Right ventricle myocardium inferior (tissue), 1 donor: ENCODE results near the gene SHANK2. TPM values are rescaled to one million over a fixed set of nuclear protein-coding genes. Genes with fewer than 3 reads are reported as not detected.
"Not testable (repeated sequence)": the region's sequence is repeated elsewhere in the genome, so short reads cannot be mapped to it uniquely, and the experiment has no call there.

Experiments
- ATAC-seq: fragments of 200-7000 bp; cut with Tn5 transposase; one replicate; pipeline ENCODE4 v1.9.1; 2020; ENCODE audit warnings: mild to moderate bottlenecking, moderate library complexity
- DNase-seq: peaks from one replicate; pipeline ENCODE4 v3.0.0; 2021; ENCODE audit errors: missing footprints
- intact Hi-C: fragments of 100-400 bp; cut with DNase I; formaldehyde crosslinking; loops from one replicate; pipeline ENCODE4 v1.11.0; 2022
- total RNA-seq: library from RNA; stranded (reverse); fragmentation: NEBNext Ultra II Directional; extraction: Animal tissue kit (Norgen Biotek cat#: 25700); gene quantifications from one replicate; pipeline ENCODE4 v1.2.1, GENCODE V29; 2021
- donor health status: DM: no; HTN: yes; CAD: no; lungs with severe emphysema.

SHANK2 gene
- total RNA-seq, 1 donor from 2014 or later, result 0.03 TPM

DNA sequence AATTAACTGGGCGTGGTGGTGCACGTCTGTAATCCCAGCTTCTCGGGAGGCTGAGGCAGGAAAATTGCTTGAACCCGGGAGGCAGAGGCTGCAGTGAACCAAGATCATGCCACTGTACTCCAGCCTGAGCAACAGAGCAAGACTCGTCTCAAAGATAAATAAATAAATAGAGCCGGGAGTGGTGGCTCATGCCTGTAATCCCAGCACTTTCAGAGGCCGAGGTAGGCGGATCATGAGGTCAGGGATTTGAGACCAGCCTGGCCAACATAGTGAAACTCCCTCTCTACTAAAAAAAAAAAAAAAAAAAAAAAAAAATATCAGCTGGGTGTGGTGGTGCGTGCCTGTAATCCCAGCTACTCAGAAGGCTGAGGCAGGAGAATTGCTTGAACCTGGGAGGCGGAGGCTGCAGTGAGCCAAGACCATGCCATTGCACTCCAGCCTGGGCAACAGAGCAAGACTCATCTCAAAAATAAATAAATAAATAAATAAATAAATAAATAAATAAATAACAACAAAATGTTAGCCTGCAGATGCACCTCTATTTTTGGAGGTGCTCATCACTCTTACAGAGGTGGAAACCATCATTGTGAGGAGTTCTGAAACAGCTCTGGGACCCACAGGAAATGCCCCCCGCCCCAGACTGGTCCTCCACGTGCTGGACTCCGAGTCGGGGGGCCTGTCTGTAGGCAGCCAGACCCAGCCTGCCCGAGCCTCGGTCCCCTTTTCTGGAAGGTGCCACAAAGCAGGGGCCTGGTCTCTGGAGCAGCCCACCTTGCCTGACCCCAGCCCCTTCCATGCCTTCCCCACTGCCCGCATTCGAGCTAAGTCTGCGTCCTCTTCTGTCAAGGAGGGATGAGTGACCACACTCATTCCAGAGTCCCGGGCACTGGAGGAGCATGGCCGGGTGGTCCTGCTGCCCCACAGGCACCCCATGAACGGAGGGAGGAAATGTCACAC lies 18.2 kb downstream of the SHANK2 start:
- intact Hi-C loops, ATAC-seq, DNase-seq: not testable (repeated sequence)

DNA sequence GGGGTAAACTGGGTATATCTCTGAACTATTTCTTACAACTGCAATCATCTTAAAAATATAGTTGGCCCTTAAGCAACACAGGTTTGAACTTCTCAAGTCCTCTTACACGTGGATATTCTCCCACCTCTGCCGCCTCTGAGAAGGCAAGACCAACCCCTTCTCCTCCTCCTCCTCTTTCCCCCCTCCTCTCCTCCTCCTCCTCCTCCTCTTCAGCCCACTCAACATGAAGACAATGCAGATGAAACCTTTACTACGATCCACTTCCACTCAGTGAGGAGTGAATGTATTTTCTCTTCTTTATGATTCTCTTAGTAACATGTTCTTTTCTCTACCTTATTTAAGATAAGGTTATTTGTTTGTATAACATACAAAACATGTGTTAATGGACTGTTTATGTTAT lies 20.0 kb downstream of the SHANK2 start:
- intact Hi-C loops, result no loop called here
- ATAC-seq, result no peak
- DNase-seq, result no peak

DNA sequence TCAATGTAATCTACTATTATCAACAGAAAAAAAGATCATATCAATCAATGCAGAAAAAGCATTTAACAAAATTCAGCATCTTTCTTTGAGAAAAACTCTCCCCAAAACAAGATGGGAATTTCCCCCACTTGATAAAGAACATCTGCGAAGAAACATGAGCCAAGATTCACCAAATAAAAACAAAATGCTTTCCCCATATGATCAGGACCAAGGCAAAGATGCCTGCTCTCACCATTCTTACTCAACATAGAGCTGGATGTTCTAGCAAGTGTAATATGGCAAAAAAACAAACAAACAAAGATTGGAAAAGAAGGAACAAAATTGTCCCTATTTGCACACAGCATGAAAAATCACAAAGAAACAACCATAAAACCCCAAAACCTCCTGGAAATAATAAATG lies 23.4 kb downstream of the SHANK2 start:
- no peak for ATAC-seq

DNA sequence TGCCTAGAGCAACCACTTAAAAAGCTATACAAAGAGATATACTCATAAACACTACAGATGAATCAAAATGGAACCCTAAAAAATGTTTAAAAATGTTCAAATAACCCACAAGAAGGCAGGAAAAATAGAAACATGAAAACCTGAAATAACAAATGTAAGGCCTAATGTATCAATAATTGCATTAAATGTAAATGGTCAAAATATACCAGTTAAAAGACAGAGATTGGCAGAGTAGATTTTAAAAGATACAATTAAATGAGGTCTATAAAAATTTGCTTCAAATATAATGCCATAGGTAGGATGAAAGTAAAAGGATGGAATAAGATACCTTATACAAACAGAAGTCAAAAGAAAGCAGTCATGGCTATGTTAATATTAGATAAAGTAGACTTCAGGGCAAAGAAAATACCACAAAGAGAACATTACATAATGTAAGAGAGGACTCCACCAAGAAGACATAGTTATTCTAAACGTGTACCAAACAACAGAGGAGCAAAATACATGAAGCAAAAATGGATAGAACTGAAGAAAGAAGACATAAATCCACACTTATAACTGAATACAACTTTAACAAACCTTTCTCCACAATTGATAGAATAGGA lies 25.2 kb downstream of the SHANK2 start:
- intact Hi-C loops, result no loop called here
- no peak for DNase-seq
- ATAC-seq, result no peak

More for the DNA sequence above, 23.4 kb downstream of the SHANK2 start:
- DNase-seq, result no peak
- intact Hi-C loops, result no loop called here

DNA sequence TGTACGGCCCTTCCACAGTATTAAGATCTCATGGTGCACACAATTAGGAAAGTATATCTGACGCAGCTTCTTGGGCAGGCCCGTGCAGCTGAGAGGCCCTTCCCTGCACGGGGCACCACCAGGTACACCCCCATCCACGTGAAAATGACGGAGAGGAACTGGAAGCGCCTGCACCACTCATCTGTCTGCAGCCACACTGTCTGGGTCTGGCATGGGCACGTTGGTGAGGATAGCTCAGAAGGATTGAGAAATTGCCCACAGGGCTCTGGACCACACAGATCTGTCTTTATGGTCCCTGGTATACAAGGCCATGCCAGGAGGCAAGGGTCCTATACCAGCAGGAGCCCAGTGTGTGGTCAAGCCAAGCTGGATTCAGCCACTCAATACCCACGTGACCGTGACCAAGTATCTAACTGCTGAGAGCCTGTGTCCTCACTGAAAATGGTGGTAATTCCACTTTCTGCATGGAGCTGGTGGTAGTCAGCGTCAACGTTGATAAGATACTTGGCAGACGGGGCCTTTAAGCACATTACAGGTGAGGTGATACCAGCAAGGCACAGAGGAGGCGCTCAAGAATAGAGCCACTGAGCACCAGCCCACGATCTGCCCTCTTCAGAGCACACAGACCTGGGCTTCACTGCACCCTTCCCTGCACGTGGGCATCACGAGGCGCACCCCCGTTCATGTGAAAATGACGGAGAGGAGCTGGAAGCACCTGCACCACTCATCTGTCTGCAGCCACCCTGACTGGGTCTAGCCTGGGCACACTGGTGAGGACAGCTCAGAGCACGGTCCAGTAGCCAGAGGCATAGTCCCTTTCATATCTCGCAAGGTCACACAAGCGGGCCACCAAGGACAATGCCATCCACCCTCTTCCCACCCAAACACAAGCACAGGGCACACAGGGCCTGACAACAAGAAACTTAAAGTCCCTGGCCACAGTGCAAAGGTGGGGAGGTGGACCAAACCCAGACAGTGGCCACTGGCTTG lies 28.4 kb downstream of the SHANK2 start:
- DNase-seq, result no peak
- ATAC-seq, result no peak
- intact Hi-C loops, result no loop called here

DNA sequence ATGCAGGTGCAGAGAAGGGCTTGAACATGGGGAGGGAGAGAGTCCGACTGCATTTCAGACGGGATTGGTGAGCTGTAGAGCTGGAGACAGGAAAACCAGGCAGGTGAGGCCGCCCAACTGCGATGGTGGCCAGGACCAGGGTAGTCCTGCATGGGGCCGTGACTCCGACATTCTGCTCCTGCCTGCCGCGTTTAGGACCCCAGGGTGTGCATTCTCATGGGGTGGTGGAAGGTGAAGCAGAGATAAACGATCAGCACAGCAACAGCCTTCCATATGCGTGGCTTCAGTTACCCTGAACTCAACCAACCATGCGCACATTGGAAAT lies 29.3 kb downstream of the SHANK2 start:
- DNase-seq (no peak), ATAC-seq (no peak)
- intact Hi-C loops, result no loop called here

DNA sequence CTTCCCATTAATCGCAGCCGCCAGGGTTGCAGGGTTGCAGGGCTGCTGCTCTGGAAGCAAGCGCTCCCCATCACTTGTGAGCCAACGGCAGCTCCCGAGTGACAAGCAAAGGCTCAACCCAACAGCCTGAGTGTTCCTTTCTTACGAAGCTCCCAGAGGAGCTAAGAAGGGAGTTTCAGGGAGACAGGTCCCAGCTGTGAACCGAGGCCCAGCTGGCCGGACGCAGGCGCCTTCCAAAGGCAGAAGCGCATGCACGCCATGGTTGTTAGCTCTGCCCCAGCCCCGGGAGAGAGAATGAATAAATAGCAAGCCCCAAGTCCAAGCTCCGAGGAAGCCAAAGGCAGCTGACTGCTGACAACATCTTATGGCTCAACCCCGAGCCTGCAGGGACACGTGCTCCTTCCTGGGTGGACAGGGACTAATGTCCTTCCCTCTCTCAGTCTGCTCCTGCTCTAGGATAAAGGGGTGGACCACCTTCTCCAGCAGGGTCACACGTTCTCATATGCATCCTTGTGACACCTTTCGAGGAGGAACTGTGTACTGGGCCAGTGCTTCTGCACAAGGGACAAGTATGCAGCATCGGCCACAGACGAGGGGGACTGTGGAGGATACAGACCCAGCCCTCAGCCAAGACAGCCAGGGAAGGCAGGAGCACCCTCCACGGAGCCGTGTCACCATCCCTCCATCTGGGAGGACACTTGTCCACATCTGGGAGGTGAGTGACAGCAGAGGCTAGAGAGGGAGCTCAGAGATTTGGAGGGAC lies 29.9 kb downstream of the SHANK2 start:
- peak; percentile 91 for ATAC-seq
- intact Hi-C loops, result no loop called here
- DNase-seq, result peak; percentile 79

DNA sequence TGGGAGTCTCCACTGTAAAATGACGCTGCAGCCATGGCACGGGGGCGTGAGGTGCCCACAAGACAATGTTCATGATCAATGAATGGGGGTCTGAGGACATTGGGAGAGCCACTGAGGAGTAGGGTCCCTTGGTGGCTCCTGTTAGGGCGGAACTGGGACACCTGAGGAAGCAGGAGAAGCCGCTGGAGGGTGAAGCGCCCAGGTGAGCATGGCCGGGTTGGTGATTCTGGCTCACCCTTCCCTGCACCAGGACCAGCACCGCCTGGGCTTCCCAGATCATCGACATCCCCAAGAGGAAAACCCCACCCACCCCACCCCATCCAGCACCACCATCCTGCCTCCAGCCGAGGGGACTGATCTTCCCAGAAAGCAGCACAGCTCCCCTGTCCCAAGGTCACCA lies 30.6 kb downstream of the SHANK2 start:
- ATAC-seq (no peak), DNase-seq (no peak)
- intact Hi-C loops, result no loop called here

DNA sequence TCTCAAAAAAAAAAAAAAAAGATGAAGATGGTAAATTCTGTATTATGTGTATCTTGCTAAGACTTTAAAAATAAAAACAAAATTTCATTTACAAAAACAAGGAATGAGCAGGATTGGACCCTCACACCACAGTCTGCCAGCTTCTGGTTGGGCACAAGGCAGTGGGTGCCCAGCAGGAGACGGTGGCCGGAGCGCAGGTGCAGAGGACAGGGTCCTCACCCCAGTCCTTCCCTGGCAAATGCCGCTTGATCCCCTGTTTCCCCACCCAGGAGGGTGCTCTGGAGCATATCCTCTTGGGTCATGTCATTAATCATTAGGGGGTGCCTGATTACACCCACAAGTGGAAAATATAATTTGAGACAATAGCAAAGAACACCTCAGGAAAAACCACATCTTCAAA lies 31.2 kb downstream of the SHANK2 start:
- intact Hi-C loops, result no loop called here
- no peak for ATAC-seq
- peak; percentile 14 for DNase-seq

DNA sequence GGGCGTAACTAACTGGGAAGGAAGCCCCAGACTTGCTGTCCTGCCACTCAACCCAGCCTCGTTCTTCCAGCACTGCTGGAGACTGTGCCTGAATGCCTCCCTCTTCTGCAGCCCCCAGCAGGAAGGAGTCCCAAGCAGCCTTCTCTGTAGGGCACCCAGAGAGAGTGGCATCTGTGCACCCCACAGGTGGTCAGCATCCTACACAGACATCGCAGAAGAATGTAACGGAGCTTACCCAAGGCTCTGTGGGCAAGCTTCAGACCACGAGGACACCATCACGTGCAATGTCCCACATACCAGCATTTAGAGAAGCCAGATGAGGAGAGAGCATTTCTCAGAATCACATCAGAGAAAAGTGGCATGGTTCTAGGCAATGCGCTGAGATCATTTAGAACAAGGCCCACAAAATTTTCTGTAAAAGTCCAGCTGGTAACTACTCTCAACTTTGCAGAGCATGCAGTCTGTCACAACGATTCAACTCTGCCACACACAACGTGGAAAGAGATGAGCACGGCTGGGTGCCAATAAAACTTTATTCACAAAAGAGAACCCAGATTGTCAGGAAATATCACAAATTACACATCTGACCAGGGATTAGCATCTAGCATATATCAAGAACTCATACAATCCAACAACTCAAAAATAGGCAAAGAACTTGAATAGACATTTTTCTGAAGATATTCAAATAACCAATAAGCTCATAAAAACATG lies 33.4 kb downstream of the SHANK2 start:
- ATAC-seq (no peak), DNase-seq (peak; percentile 13)
- intact Hi-C loops, result no loop called here

DNA sequence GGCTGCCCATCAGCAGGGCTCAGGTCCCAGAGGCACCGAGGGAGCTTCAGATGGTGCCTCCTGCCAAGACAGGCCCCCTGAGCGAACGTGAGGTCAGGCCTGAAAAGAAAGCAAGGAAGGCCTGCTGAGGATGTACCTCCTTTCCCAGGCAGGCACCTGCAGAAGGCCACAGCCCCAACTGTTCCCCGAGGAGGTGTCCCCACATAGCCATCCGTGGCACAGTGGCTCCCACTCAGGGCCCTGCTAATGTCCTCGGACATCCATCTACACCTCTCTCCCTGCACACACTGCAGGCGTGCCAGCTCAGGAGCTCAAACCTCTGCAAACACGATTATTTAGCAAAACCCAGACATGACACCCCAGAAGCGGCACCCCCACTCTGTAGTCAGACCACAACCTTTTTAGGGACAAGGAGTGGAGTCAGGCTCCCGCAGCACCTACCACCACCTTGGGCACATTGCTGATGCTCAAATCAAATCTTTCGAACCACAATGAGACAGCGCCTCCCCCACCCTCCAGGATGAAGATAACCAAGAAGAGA lies 36.9 kb downstream of the SHANK2 start:
- ATAC-seq (no peak), DNase-seq (peak; percentile 46)
- intact Hi-C loops, result no loop called here

DNA sequence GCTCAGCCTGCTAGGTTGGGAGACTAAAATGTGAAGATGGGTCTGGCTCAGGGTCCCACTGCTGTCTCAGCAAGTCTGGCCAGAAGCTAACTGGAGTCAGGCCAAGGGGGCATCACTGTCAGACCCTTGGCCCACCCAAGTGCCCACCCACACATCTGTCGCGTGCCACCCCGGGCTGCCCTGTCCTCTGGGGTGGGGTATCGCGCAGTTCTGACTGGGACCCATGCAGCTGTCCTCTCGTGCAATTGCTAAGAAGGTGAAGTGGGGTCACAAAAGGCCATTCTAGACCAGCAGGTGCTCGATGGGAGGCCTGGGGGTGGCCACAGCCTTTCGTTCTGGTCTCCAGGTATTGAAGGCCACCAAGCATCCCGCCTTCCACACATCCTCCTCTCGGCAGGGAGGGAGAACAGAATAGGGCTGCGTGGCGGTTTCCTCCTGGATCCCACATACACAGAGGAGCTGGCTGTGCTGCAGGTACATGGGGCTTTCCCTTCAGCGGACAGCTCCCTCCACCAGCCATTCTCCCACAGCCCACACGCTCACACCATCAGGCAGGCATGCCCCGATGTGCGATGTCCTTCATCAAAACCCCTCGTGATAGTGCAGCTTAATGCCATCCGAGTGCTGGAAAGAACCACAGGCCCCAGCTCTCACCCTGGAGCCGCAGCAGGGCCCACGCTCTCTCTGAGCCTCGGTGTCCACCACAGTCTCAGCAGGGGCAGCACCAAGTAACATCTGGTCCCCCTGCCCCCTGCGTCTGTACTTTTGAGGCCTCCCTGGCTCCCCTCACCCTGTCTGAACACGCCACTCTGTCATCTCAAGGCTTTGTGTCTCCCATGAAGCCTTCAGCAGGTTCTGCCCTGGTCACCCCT lies 37.6 kb downstream of the SHANK2 start:
- DNase-seq, result peak; percentile 56
- intact Hi-C loops, result no loop called here
- ATAC-seq, result no peak

DNA sequence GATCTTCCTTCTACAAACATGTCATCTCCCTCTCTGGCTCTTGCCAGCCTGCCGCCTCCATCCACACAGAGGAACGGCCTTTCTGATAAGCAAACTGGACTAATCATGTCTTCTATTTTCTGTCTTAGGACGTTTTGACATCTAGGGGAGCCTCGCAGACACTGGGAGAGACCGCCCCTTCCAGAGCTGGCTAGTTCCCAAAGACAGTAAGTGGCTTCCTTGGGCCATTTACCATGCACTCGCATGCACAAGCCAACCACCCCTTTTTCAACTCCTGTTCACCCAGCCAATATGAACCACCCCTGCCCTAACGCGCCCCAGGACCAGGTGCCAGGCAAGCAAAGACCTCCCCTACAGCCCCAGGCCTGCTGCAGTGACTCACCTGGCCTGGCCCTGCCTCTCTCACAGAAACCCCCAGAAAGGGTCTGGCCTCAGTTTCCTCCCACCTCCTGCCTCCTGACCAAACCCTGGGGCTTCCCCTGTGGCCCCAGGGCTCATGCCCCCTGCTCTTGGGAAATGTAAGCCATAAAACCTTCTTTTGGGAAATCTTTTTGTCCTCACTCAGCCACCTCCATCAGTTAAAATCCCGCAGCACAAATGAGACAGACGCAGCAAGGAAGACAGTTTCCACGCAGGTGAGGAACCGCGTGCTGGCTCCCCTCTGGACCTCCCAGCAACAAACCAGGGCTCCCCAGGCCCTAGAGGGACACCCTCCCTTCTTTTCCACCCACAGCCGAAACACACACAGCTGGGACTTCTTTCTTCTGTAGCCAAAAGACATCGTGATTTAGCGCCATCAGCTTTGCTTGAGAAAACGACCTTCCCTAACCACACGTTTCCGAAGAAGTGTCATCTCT lies 38.5 kb downstream of the SHANK2 start:
- peak; percentile 43 for DNase-seq
- intact Hi-C loops, result no loop called here
- no peak for ATAC-seq

DNA sequence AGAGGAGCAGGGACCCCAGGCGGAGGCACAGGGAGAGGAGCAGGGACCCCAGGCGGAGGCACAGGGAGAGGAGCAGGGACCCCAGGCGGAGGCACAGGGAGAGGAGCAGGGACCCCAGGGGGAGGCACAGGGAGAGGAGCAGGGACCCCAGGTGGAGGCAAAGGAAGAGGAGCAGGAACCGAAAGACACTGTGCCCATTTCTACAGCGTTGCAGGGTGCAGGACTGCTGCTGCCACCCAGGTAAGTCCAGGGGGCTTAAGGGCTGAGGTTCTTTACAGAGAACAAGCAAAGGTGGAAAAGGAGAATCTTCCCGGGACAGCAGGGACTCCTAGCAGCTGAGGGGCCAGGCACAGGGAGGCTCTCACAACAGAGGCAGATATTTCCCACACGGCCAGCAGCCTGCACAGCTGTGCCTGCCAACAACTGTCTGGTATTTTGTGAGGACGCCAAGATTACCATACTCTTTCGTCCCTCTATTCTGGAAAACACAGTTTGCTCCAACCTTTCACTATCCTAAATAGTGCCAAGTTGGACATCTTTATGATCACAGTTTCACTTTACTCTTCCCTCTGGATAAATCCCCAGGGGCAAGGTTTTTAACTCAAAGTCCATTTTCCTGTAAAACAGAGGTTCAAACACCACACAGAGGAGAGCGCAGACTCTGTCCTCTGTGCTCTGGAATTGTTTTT lies 39.4 kb downstream of the SHANK2 start:
- peak; percentile 18 for DNase-seq
- intact Hi-C loops, result no loop called here
- ATAC-seq, result peak; percentile 78

DNA sequence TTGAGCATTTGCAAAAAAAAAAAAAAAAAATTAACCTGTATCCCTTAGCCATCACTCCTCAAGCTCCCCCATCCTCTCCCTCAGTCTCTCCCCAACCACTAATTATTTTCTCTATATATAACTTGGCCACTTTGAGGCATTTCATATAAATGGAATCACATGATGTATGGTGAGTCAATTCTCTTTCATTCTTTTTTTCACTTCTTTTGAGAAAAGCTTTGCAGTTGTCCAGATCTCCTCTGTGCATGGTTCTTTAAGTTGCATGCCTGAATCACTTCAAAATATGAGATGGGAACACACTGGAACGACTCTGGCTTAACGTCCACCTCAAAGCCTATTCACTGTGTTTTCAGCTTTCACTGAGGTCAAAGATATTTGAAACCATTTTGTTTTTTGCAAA lies 40.7 kb downstream of the SHANK2 start:
- ATAC-seq, result no peak

More for the DNA sequence above, 40.7 kb downstream of the SHANK2 start:
- intact Hi-C loops, result no loop called here
- DNase-seq, result no peak
